Common myeloid progenitor, CD34-positive (primary cell): ENCODE measurements around the gene P3H1.
A peak's percentile ranks its signal among the peaks of the same experiment; 100 is the strongest.

Source experiments
- CTCF ChIA-PET: fragments of 350-600 bp; sonication (Branson Sonifier 250); formaldehyde crosslinking; loops from one replicate; lab custom pipeline; 2021; ENCODE audit warnings: antibody characterized with exemption; lab: Charles Lee
- POLR2A ChIA-PET: fragments of 350-600 bp; sonication (Branson Sonifier 250); formaldehyde crosslinking; loops from one replicate; lab custom pipeline; 2021; ENCODE audit warnings: antibody characterized with exemption; lab: Charles Lee
- DNase-seq, 3 donors: peaks; one replicate each; pipeline versions ENCODE4 v3.0.0 to v3.0.0-alpha.2; 2013
- H3K27ac ChIP-seq, 2 experiments: 1 replicate in 1 of 2; 2 replicates in 1 of 2; pipeline ENCODE4 v1.7.0; 2013; ENCODE audit warnings: inconsistent platforms in 2 of 2, low read length in 2 of 2, mild to moderate bottlenecking in 2 of 2, low read depth in 1 of 2, moderate library complexity in 1 of 2; ENCODE audit not compliant: severe bottlenecking in 2 of 2, insufficient read depth in 1 of 2, poor library complexity in 1 of 2
- H3K27me3 ChIP-seq, 5 experiments: replicated peaks in 2 of 5; 1 replicate in 3 of 5; 2 replicates in 2 of 5; pipeline versions ENCODE4 v1.6.1 to v1.7.0; 2013; ENCODE audit warnings: low read length in 4 of 5, mild to moderate bottlenecking in 2 of 5, moderate library complexity in 2 of 5, inconsistent platforms in 1 of 5; ENCODE audit not compliant: insufficient read depth in 5 of 5, control insufficient read depth in 4 of 5
- H3K36me3 ChIP-seq, 4 experiments: 1 replicate in 2 of 4; 2 replicates in 2 of 4; pipeline versions ENCODE4 v1.6.1 to v1.7.0; 2013; ENCODE audit warnings: low read length in 3 of 4, control low read depth in 1 of 4, mild to moderate bottlenecking in 1 of 4; ENCODE audit not compliant: control insufficient read depth in 4 of 4, insufficient read depth in 4 of 4
- H3K4me1 ChIP-seq, 4 experiments: 1 replicate in 3 of 4; 2 replicates in 1 of 4; pipeline versions ENCODE4 v1.6.1 to v1.7.1; 2013; ENCODE audit warnings: low read length in 3 of 4, mild to moderate bottlenecking in 3 of 4, control low read depth in 1 of 4, inconsistent platforms in 1 of 4, moderate library complexity in 1 of 4; ENCODE audit not compliant: control insufficient read depth in 4 of 4, insufficient read depth in 4 of 4; ENCODE audit errors: control extremely low read depth in 1 of 4
- H3K4me3 ChIP-seq, 7 experiments: 1 replicate in 4 of 7; 2 replicates in 3 of 7; pipeline versions ENCODE4 v1.5.1 to v1.7.0; 2013; ENCODE audit warnings: mild to moderate bottlenecking in 7 of 7, low read length in 6 of 7, moderate library complexity in 6 of 7, inconsistent platforms in 2 of 7, low read depth in 2 of 7, control low read depth in 1 of 7; ENCODE audit not compliant: insufficient read depth in 4 of 7, control insufficient read depth in 1 of 7; ENCODE audit errors: extremely low read depth in 1 of 7
- H3K9me3 ChIP-seq, 5 experiments: 1 replicate in 4 of 5; 2 replicates in 1 of 5; pipeline versions ENCODE4 v1.6.1 to v1.7.1; 2013; ENCODE audit warnings: low read length in 4 of 5, mild to moderate bottlenecking in 2 of 5, inconsistent platforms in 1 of 5, low read depth in 1 of 5, moderate library complexity in 1 of 5; ENCODE audit not compliant: control insufficient read depth in 4 of 5, insufficient read depth in 2 of 5; ENCODE audit errors: control extremely low read depth in 1 of 5
- WGBS: methylation state at CpG from one replicate; pipeline ENCODE4 v1.1.5; 2013; ENCODE audit not compliant: insufficient coverage; 5-methylcytosine and 5-hydroxymethylcytosine counted together

Gene P3H1

GRCh38 chr1:42748461-42749410 lies 18.1 kb downstream of the P3H1 start:
- Histone ChIP-seq H3K4me1 (peaks cover 0 to 7% (median 0%) of the 10 kb centered on the region in 4 experiments), H3K36me3 (peaks cover 10 to 71% (median 49%) of the 10 kb centered on the region in 4 experiments), H3K4me3 (no peak overlapping the region), H3K27me3 (no peaks in the 10 kb centered on the region), H3K9me3 (peaks cover 0 to 4% (median 2%) of the 10 kb centered on the region in 5 experiments), H3K27ac (no peak overlapping the region)
- POLR2A ChIA-PET, result no interaction called here
- DNase-seq, result no peak
- CTCF ChIA-PET, result interaction anchor here (0.6 to 3.6 kb wide), 11 partner anchors 9 to 599 kb away, joined by 3 to 15 read pairs (median 4); no protein-coding TSS in a partner anchor
- WGBS, result 90% methylated on average over 14 of the region's 14 CpGs

- Histone ChIP-seq H3K9me3 (peaks cover 0 to 4% (median 2%) of the 10 kb centered on the region in 5 experiments), H3K27ac (no peak overlapping the region), H3K36me3 (peaks cover 10 to 65% (median 45%) of the 10 kb centered on the region in 4 experiments), H3K27me3 (no peaks in the 10 kb centered on the region), H3K4me1 (peaks cover 0 to 7% (median 0%) of the 10 kb centered on the region in 4 experiments), H3K4me3 (no peak overlapping the region)
- ChIA-PET CTCF (interaction anchor here (0.6 to 5.6 kb wide), 9 partner anchors 10 to 194 kb away, joined by 3 to 26 read pairs (median 5); partner anchors contain the start of gene P3H1), POLR2A (no interaction called here)
- DNase-seq, result no peak
- 88% methylated on average over 8 of the region's 10 CpGs for WGBS
These were observed 18.8 kb downstream of the P3H1 start for GRCh38 chr1:42748021-42748420.

DNA sequence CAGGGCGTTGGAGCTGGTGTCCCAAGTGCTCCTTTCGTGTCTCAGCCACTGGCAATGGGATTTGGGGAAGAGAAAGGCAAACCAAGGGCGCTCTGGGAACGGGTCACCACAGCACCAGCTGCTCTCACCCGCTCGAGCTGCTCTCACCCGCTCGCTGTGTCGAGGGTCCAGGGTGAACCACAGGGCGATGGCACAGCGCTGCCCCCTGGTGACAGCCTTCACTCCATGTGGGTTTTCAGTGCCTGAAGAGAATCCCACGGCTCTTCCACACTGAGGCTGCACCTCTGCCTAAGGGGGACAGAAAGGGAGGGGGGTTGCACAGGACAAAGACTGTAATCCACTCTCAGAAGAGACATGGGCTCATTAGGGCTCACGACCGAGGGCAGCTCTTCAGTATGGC lies 19.7 kb downstream of the P3H1 start:
- ChIA-PET CTCF (interaction anchor here (0.9 to 5.6 kb wide), 19 partner anchors 9 to 561 kb away, joined by 3 to 26 read pairs (median 5); partner anchors contain the start of gene P3H1), POLR2A (interaction anchor here (0.6 kb wide), 1 partner anchor 489 kb away, joined by 3 read pairs; no protein-coding TSS in a partner anchor)
- DNase-seq, result peak in 2 of 3 donors; percentile 59 to 69
- Histone ChIP-seq H3K9me3 (peaks cover 0 to 4% (median 1%) of the 10 kb centered on the region in 5 experiments), H3K27ac (no peak overlapping the region), H3K27me3 (no peaks in the 10 kb centered on the region), H3K4me3 (no peak overlapping the region), H3K36me3 (peaks cover 8 to 56% (median 37%) of the 10 kb centered on the region in 4 experiments), H3K4me1 (peaks cover 0 to 7% (median 0%) of the 10 kb centered on the region in 4 experiments)
- 59% methylated on average over 12 of the region's 14 CpGs for WGBS

DNA sequence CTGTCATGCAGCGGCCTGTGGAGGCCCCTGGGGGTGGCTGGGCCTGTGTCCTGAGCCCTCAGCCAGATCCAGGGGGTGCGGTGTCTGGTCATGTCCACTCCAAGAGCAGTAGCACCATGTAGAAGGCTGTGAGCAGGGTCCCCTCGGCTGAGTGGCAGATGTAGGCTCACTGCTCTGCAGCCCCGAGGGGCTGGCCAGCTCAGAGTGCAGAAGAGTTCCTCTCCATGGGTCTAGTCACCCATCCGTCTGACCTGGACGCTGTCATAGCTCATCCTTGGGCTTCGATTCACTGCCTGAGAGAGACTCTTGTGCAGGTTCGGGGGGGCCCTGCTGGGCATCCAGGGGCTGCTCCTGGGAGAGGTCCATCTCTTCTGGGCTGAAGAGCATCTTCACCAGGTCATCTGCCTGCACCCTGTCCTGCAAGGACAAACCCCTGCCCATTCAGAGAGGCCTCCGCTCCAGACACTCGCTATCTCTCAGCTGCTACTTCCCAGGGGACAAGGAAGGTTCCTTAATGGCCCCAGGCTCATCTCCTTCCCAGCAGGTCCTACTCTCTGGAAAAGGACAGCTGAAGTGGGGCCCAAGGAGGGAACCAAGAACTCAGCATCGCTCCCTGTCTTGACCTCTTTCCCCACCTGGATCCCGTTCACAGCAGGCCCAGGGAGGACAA lies 20.3 kb downstream of the P3H1 start:
- POLR2A ChIA-PET, result interaction anchor here (0.6 kb wide), 1 partner anchor 489 kb away, joined by 3 read pairs; no protein-coding TSS in a partner anchor
- WGBS, result 96% methylated on average over 11 of the region's 12 CpGs
- Histone ChIP-seq H3K27me3 (no peaks in the 10 kb centered on the region), H3K27ac (no peak overlapping the region), H3K9me3 (no peaks in the 10 kb centered on the region), H3K4me1 (peaks cover 0 to 7% (median 0%) of the 10 kb centered on the region in 4 experiments), H3K36me3 (peaks cover 8 to 51% (median 32%) of the 10 kb centered on the region in 4 experiments), H3K4me3 (no peak overlapping the region)
- DNase-seq, result no peak
- CTCF ChIA-PET, result interaction anchor here (0.9 to 5.6 kb wide), 19 partner anchors 9 to 560 kb away, joined by 3 to 26 read pairs (median 5); partner anchors contain the start of gene P3H1

DNA sequence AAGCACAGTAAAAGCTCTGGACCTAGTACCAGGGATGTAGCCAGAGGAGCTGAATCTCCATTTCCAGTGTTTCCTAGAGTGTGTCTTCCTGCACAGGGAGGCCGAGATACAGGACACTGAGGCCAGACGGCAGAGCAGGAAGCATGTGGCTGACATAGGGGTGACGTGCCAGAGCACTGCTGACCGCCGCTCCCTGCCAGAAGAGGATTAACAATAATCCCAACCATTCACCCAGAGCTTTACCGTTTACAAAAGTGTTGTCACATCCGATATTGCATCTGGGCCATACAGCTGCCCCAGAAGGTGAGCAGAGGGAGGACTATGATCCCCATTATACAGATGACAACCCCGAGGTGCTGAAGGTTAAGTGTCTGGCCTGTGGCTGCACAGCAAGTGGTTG lies 21.0 kb downstream of the P3H1 start:
- DNase-seq, result no peak
- no peaks in the 10 kb centered on the region for H3K27me3 ChIP-seq
- H3K36me3 ChIP-seq, result peaks cover 8 to 50% (median 31%) of the 10 kb centered on the region in 4 experiments
- H3K4me1 ChIP-seq, result peaks cover 0 to 7% (median 0%) of the 10 kb centered on the region in 4 experiments
- WGBS, result 95% methylated on average over 8 of the region's 8 CpGs
- no peak overlapping the region for H3K27ac ChIP-seq
- H3K9me3 ChIP-seq, result no peaks in the 10 kb centered on the region
- H3K4me3 ChIP-seq, result no peak overlapping the region
- POLR2A ChIA-PET, result interaction anchor here (1.1 kb wide), 1 partner anchor 102 kb away, joined by 3 read pairs; no protein-coding TSS in a partner anchor
- CTCF ChIA-PET, result interaction anchor here (0.9 to 5.6 kb wide), 10 partner anchors 12 to 404 kb away, joined by 3 to 26 read pairs (median 4); partner anchors contain the start of gene YBX1

DNA sequence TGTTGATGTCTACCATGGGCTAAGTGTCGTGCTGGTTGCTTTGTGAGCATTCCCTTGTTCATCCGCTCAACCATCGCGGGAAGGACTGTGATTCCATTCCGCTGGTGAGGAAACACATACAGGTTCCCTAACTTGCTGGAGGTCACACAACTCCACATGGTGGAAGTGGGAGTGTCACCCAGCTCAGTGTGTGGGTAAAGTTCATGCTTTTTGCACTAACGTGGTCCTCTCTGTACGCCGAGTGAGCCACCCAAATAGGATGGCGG lies 22.7 kb downstream of the P3H1 start:
- no peak overlapping the region for H3K27ac ChIP-seq
- no peak for DNase-seq
- H3K27me3 ChIP-seq, result no peaks in the 10 kb centered on the region
- 92% methylated on average over 6 of the region's 9 CpGs for WGBS
- peaks cover 0 to 4% (median 1%) of the 10 kb centered on the region in 4 experiments for H3K4me1 ChIP-seq
- no peak overlapping the region for H3K4me3 ChIP-seq
- peaks cover 3 to 37% (median 23%) of the 10 kb centered on the region in 4 experiments for H3K36me3 ChIP-seq
- POLR2A ChIA-PET, result no interaction called here
- CTCF ChIA-PET, result interaction anchor here (5.6 kb wide), 1 partner anchor 14 kb away, joined by 26 read pairs; no protein-coding TSS in a partner anchor
- H3K9me3 ChIP-seq, result no peaks in the 10 kb centered on the region
